IMR-90 (cell line): ENCODE results near the gene ALKBH5. TPM values are rescaled to one million over a fixed set of nuclear protein-coding genes. Genes with fewer than 3 reads are reported as not detected.

ENCODE experiments used
- ATAC-seq: fragments of 200-7000 bp; cut with Tn5 transposase; 2 replicates; pipeline ENCODE4 v1.9.1; 2020; ENCODE audit warnings: low read depth, mild to moderate bottlenecking, moderate library complexity
- BruUV-seq: library from RNA; stranded (reverse); fragments of 400-500 nt; replicated peaks from 2 replicates; lab custom pipeline; 2021; lab: Mats Ljungman, UMichigan
- CTCF ChIA-PET: fragments of 300-600 bp; formaldehyde crosslinking; extraction: SDS; loops from one replicate; lab custom pipeline; 2021; ENCODE audit warnings: antibody characterized with exemption; lab: Yijun Ruan, JAX
- POLR2A ChIA-PET: fragments of 300-600 bp; sonication (Branson Sonifier 250); formaldehyde crosslinking; loops from one replicate; lab custom pipeline; 2022; ENCODE audit warnings: antibody characterized with exemption; ENCODE audit not compliant: unreplicated experiment; lab: Charles Lee
- DNase-seq: peaks from one replicate; pipeline ENCODE4 v3.0.0; 2013
- H2AFZ ChIP-seq: replicated peaks from 2 replicates; pipeline ENCODE3; 2013; ENCODE audit warnings: low read length, mild to moderate bottlenecking; ENCODE audit not compliant: poor library complexity
- H2AK5ac ChIP-seq: 2 replicates; pipeline ENCODE4 v1.6.1; 2013; ENCODE audit warnings: low read depth, low read length, inconsistent platforms
- H2AK9ac ChIP-seq: replicated peaks from 2 replicates; pipeline ENCODE3; 2013; ENCODE audit warnings: mild to moderate bottlenecking, low read depth, low read length, moderate library complexity; ENCODE audit not compliant: poor library complexity
- H2BK120ac ChIP-seq: 2 replicates; pipeline ENCODE4 v1.6.1; 2013; ENCODE audit warnings: low read depth, low read length, inconsistent platforms
- H2BK15ac ChIP-seq: 3 replicates; pipeline ENCODE4 v1.6.1; 2013; ENCODE audit warnings: low read depth, low read length, inconsistent platforms
- H2BK20ac ChIP-seq: 2 replicates; pipeline ENCODE4 v1.6.1; 2013; ENCODE audit warnings: low read depth, mild to moderate bottlenecking, inconsistent platforms, low read length, moderate library complexity
- H2BK5ac ChIP-seq: 2 replicates; pipeline ENCODE4 v1.6.1; 2013; ENCODE audit warnings: mild to moderate bottlenecking, low read depth, low read length, inconsistent platforms; ENCODE audit not compliant: poor library complexity, severe bottlenecking
- H3K14ac ChIP-seq: replicated peaks from 2 replicates; pipeline ENCODE4 v1.6.1; 2013; ENCODE audit warnings: low read depth, low read length, inconsistent platforms
- H3K18ac ChIP-seq: 2 replicates; pipeline ENCODE4 v1.6.1; 2013; ENCODE audit warnings: low read depth, low read length, control low read depth
- H3K23ac ChIP-seq: 2 replicates; pipeline ENCODE4 v1.6.1; 2013; ENCODE audit warnings: low read depth, low read length, inconsistent platforms
- H3K27ac ChIP-seq: 2 replicates; pipeline ENCODE4 v1.5.1; 2013; ENCODE audit warnings: mild to moderate bottlenecking, control low read depth, low read length; ENCODE audit not compliant: insufficient read depth
- H3K27me3 ChIP-seq: 2 replicates; pipeline ENCODE4 v1.6.1; 2013; ENCODE audit warnings: low read length; ENCODE audit not compliant: control insufficient read depth, insufficient read depth
- H3K36me3 ChIP-seq: 2 replicates; pipeline ENCODE4 v1.6.1; 2013; ENCODE audit warnings: low read length, mixed read lengths; ENCODE audit not compliant: control insufficient read depth, insufficient read depth
- H3K4ac ChIP-seq: 2 replicates; pipeline ENCODE4 v1.6.1; 2013; ENCODE audit warnings: low read depth, low read length, inconsistent platforms
- H3K4me1 ChIP-seq: 2 replicates; pipeline ENCODE4 v1.6.1; 2013; ENCODE audit warnings: low read length, mixed read lengths; ENCODE audit not compliant: control insufficient read depth, insufficient read depth
- H3K4me2 ChIP-seq: 2 replicates; pipeline ENCODE4 v1.6.1; 2013; ENCODE audit warnings: low read depth, mild to moderate bottlenecking, control low read depth, low read length, moderate library complexity
- H3K4me3 ChIP-seq: 2 replicates; pipeline ENCODE4 v1.5.1; 2013; ENCODE audit warnings: low read depth, mild to moderate bottlenecking, control low read depth, low read length, moderate library complexity; ENCODE audit not compliant: insufficient read depth
- H3K56ac ChIP-seq: 2 replicates; pipeline ENCODE4 v1.6.1; 2013; ENCODE audit warnings: low read length, inconsistent platforms; ENCODE audit not compliant: insufficient read depth; ENCODE audit errors: extremely low read depth
- H3K79me1 ChIP-seq, 2 experiments: 2 replicates each; pipeline ENCODE4 v1.6.1; 2013; ENCODE audit warnings: low read length in 2 of 2, inconsistent platforms in 1 of 2, low read depth in 1 of 2
- H3K9ac ChIP-seq: 2 replicates; pipeline ENCODE4 v1.6.1; 2013; ENCODE audit warnings: low read depth, low read length, control low read depth
- H3K9me1 ChIP-seq: 2 replicates; pipeline ENCODE4 v1.6.1; 2013; ENCODE audit warnings: low read length, inconsistent platforms; ENCODE audit not compliant: insufficient read depth
- H3K9me3 ChIP-seq: 2 replicates; pipeline ENCODE4 v1.6.1; 2013; ENCODE audit warnings: low read length; ENCODE audit not compliant: control insufficient read depth, insufficient read depth
- H4K20me1 ChIP-seq: 2 replicates; pipeline ENCODE4 v1.6.1; 2013; ENCODE audit warnings: low read length, inconsistent platforms; ENCODE audit not compliant: insufficient read depth
- H4K5ac ChIP-seq: 2 replicates; pipeline ENCODE4 v1.6.1; 2013; ENCODE audit warnings: mild to moderate bottlenecking, low read depth, low read length, control low read depth
- H4K8ac ChIP-seq, 2 experiments: 2 replicates each; pipeline ENCODE4 v1.6.1; 2013; ENCODE audit warnings: low read depth in 2 of 2, low read length in 2 of 2, control low read depth in 1 of 2, inconsistent platforms in 1 of 2
- H4K91ac ChIP-seq: 2 replicates; pipeline ENCODE4 v1.6.1; 2013; ENCODE audit warnings: low read depth, low read length, inconsistent platforms; ENCODE audit not compliant: insufficient read depth
- BHLHE40 ChIP-seq: fragments of 150-350 bp; IDR thresholded peaks from 2 replicates; pipeline ENCODE4 v1.6.1; 2016; ENCODE audit warnings: mild to moderate bottlenecking, low read depth, low read length
- CEBPB ChIP-seq: IDR thresholded peaks from 2 replicates; pipeline ENCODE4 v1.6.1; 2012; ENCODE audit warnings: low read depth, low read length, improper control_type of control experiment
- CHD1 ChIP-seq: IDR thresholded peaks from 2 replicates; pipeline ENCODE4 v1.6.1; 2012; ENCODE audit warnings: low read depth, low read length, improper control_type of control experiment
- FOS ChIP-seq: fragments of 150-350 bp; IDR thresholded peaks from 2 replicates; pipeline ENCODE4 v1.6.1; 2016; ENCODE audit warnings: low read depth, low read length
- MAFK ChIP-seq: IDR thresholded peaks from 2 replicates; pipeline ENCODE4 v1.6.1; 2012; ENCODE audit warnings: low read depth, low read length, improper control_type of control experiment
- MAZ ChIP-seq: IDR thresholded peaks from 2 replicates; pipeline ENCODE4 v1.6.1; 2012; ENCODE audit warnings: low read depth, mild to moderate bottlenecking, low read length, improper control_type of control experiment, moderate library complexity, borderline replicate concordance
- MXI1 ChIP-seq: IDR thresholded peaks from 2 replicates; pipeline ENCODE4 v1.6.1; 2012; ENCODE audit warnings: low read depth, mild to moderate bottlenecking, low read length, moderate library complexity, borderline replicate concordance
- NFE2L2 ChIP-seq: fragments of 150-350 bp; IDR thresholded peaks from 2 replicates; pipeline ENCODE4 v1.6.1; 2016; ENCODE audit warnings: low read depth, mild to moderate bottlenecking, low read length
- POLR2A ChIP-seq: IDR thresholded peaks from 2 replicates; pipeline ENCODE4 v1.6.1; 2012; ENCODE audit warnings: mild to moderate bottlenecking, low read depth, low read length
- RAD21 ChIP-seq: IDR thresholded peaks from 2 replicates; pipeline ENCODE4 v1.6.1; 2012; ENCODE audit warnings: low read length, improper control_type of control experiment
- RCOR1 ChIP-seq: IDR thresholded peaks from 2 replicates; pipeline ENCODE4 v1.6.1; 2012; ENCODE audit warnings: mild to moderate bottlenecking, low read length, improper control_type of control experiment; ENCODE audit not compliant: insufficient replicate concordance
- RFX5 ChIP-seq: IDR thresholded peaks from 2 replicates; pipeline ENCODE4 v1.8.0; 2012; ENCODE audit warnings: low read depth, mild to moderate bottlenecking, low read length, moderate library complexity
- SMC3 ChIP-seq: fragments of 150-350 bp; IDR thresholded peaks from 2 replicates; pipeline ENCODE4 v1.6.1; 2016; ENCODE audit warnings: low read depth, mild to moderate bottlenecking, antibody characterized with exemption, low read length, moderate library complexity
- WGBS, 2 experiments: methylation state at CpG; one replicate each; pipeline versions ENCODE4 v1.1.5 to v1.1.7; 2013; ENCODE audit warnings: missing lambda C conversion rate in 2 of 2; ENCODE audit not compliant: insufficient read length in 1 of 2; ENCODE audit errors: extremely low coverage in 2 of 2; 5-methylcytosine and 5-hydroxymethylcytosine counted together
- dilution Hi-C: fragments of 300-500 bp; cut with HindIII; formaldehyde crosslinking; loops from one replicate; pipeline ENCODE4 v1.14.3; 2018; ENCODE audit warnings: low sequenced_read_pairs; ENCODE audit not compliant: unreplicated experiment
- in situ Hi-C: fragments of 300-500 bp; cut with MboI; formaldehyde crosslinking; loops from 3 replicates; pipeline ENCODE4 v1.14.3; 2019; ENCODE audit warnings: low sequenced_read_pairs, inconsistent platforms, mixed read lengths
- intact Hi-C: fragments of 100-400 bp; cut with micrococcal nuclease; formaldehyde crosslinking; loops from 2 replicates; pipeline ENCODE4 v1.10.0; 2022
- polyA plus RNA-seq, 3 experiments: library from polyadenylated mRNA; depleted of rRNA; stranded (reverse); fragments of >200 nt; gene quantifications; 2 replicates each; pipeline ENCODE4 v1.2.3, GENCODE V29; 2012; ENCODE audit warnings: low replicate concordance in 1 of 3
- total RNA-seq: library from RNA; depleted of rRNA; stranded (reverse); fragments of >200 nt; gene quantifications from 2 replicates; pipeline ENCODE4 v1.2.3, GENCODE V29; 2012
- TF ChIP-seq, protein P1 (sequence below): fragments of 150-350 bp; IDR thresholded peaks from 2 replicates; pipeline ENCODE4 v1.6.1; 2017; ENCODE audit warnings: mild to moderate bottlenecking, antibody characterized with exemption, low read length, low read depth
- TF ChIP-seq, protein P2 (sequence below): fragments of 150-350 bp; IDR thresholded peaks from 2 replicates; pipeline ENCODE4 v1.6.1; 2016; ENCODE audit warnings: low read depth, mild to moderate bottlenecking, low read length, moderate library complexity, borderline replicate concordance
- TF ChIP-seq, protein P3 (sequence below): conservative IDR thresholded peaks from 2 replicates; pipeline ENCODE4 v1.5.1; 2012; ENCODE audit warnings: mild to moderate bottlenecking, low read depth, low read length, improper control_type of control experiment

Gene ALKBH5
- total and polyA plus RNA-seq, 2 of the 4 experiments (the other 2 are of a cell fraction) = 57.6 to 79.6 TPM

DNA sequence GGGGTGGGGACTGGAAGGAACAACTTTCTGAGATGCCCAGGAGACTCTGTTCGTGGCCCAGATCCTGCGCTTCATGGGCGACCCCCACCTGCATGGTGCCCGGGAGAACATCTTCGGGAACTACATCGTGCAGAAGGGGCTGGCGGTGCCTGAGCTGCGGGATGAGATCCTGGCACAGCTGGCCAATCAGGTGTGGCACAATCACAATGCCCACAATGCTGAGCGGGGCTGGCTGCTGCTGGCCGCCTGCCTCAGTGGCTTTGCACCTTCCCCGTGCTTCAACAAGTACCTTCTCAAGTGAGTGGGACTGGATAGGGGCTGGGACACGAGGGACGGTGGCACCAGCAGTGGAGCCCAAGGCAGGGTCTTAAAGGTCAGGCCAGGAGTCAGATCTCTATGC, 37.8 kb upstream of the ALKBH5 start:
- ChIA-PET CTCF (no interaction called here), POLR2A (no interaction called here)
- Histone ChIP-seq H2BK120ac (no peak overlapping the region), H3K14ac (no peak overlapping the region), H3K4me2 (no peak overlapping the region), H2AFZ (no peak overlapping the region), H3K23ac (no peak overlapping the region), H4K91ac (no peak overlapping the region), H2BK5ac (no peak overlapping the region), H3K18ac (no peak overlapping the region), H2BK15ac (no peak overlapping the region), H4K8ac (no peak overlapping the region), H3K27me3 (peaks cover 8% of the 10 kb centered on the region), H3K56ac (no peak overlapping the region), H3K36me3 (no peaks in the 10 kb centered on the region), H3K4me1 (no peaks in the 10 kb centered on the region), H2AK5ac (no peak overlapping the region), H3K9ac (no peak overlapping the region), H3K4ac (no peak overlapping the region), H3K9me1 (no peaks in the 10 kb centered on the region), H3K27ac (no peak overlapping the region), H3K9me3 (no peaks in the 10 kb centered on the region), H3K79me1 (no peaks in the 10 kb centered on the region), H2BK20ac (no peak overlapping the region), H4K5ac (no peak overlapping the region), H2AK9ac (no peak overlapping the region), H3K4me3 (no peak overlapping the region), H4K20me1 (peaks cover 2% of the 10 kb centered on the region; the same call in 1 of the 2 replicates)
- dilution Hi-C loops (no loop called here), in situ Hi-C loops (no loop called here), intact Hi-C loops (no loop called here)
- TF ChIP-seq SMC3 = no peak
- TF ChIP-seq RAD21 = no peak
- TF ChIP-seq NFE2L2 = no peak
- TF ChIP-seq RCOR1 = no peak
- TF ChIP-seq RFX5 = no peak
- TF ChIP-seq, protein P1, sequence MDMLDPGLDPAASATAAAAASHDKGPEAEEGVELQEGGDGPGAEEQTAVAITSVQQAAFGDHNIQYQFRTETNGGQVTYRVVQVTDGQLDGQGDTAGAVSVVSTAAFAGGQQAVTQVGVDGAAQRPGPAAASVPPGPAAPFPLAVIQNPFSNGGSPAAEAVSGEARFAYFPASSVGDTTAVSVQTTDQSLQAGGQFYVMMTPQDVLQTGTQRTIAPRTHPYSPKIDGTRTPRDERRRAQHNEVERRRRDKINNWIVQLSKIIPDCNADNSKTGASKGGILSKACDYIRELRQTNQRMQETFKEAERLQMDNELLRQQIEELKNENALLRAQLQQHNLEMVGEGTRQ = no peak
- TF ChIP-seq FOS = no peak
- TF ChIP-seq CEBPB = no peak
- no peak for TF ChIP-seq MAZ
- TF ChIP-seq MXI1 = no peak
- no peak for TF ChIP-seq CHD1
- TF ChIP-seq MAFK = no peak
- TF ChIP-seq, protein P2, sequence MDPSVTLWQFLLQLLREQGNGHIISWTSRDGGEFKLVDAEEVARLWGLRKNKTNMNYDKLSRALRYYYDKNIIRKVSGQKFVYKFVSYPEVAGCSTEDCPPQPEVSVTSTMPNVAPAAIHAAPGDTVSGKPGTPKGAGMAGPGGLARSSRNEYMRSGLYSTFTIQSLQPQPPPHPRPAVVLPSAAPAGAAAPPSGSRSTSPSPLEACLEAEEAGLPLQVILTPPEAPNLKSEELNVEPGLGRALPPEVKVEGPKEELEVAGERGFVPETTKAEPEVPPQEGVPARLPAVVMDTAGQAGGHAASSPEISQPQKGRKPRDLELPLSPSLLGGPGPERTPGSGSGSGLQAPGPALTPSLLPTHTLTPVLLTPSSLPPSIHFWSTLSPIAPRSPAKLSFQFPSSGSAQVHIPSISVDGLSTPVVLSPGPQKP = no peak
- no peak for TF ChIP-seq POLR2A
- TF ChIP-seq, protein P3, sequence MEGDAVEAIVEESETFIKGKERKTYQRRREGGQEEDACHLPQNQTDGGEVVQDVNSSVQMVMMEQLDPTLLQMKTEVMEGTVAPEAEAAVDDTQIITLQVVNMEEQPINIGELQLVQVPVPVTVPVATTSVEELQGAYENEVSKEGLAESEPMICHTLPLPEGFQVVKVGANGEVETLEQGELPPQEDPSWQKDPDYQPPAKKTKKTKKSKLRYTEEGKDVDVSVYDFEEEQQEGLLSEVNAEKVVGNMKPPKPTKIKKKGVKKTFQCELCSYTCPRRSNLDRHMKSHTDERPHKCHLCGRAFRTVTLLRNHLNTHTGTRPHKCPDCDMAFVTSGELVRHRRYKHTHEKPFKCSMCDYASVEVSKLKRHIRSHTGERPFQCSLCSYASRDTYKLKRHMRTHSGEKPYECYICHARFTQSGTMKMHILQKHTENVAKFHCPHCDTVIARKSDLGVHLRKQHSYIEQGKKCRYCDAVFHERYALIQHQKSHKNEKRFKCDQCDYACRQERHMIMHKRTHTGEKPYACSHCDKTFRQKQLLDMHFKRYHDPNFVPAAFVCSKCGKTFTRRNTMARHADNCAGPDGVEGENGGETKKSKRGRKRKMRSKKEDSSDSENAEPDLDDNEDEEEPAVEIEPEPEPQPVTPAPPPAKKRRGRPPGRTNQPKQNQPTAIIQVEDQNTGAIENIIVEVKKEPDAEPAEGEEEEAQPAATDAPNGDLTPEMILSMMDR = no peak
- no peak for TF ChIP-seq BHLHE40
- ATAC-seq = no peak
- no peak for DNase-seq
- BruUV-seq = no TSS peak
- WGBS, 2 experiments = 82% methylated on average over 10 of the region's 13 CpGs; no CpG with 5 or more reads in 1 of the 2 experiments
